Right lobe of liver (tissue), 4 donors: Measurements from ENCODE around the gene APBA2.

ENCODE experiments used
- POLR2A ChIP-seq: fragments of 450-650 bp; IDR thresholded peaks from one replicate; pipeline ENCODE4 v1.6.1; 2017; ENCODE audit warnings: antibody characterized with exemption, mild to moderate bottlenecking
- TF ChIP-seq, protein P1 (sequence below), 4 donors: fragments of 200-600 bp in 3 of 4; fragments of 450-650 bp in 1 of 4; IDR thresholded peaks; one replicate each; pipeline versions ENCODE4 v1.5.1 to v1.8.0; 2016 to 2022; ENCODE audit warnings: antibody characterized with exemption in 4 of 4, mild to moderate bottlenecking in 2 of 4
- donor health status: DM: no; HTN: no; CAD: no.
- donor health status: DM: no; HTN: no; CAD: no.
- donor health status: DM: no; HTN: yes; CAD: no.

DNA sequence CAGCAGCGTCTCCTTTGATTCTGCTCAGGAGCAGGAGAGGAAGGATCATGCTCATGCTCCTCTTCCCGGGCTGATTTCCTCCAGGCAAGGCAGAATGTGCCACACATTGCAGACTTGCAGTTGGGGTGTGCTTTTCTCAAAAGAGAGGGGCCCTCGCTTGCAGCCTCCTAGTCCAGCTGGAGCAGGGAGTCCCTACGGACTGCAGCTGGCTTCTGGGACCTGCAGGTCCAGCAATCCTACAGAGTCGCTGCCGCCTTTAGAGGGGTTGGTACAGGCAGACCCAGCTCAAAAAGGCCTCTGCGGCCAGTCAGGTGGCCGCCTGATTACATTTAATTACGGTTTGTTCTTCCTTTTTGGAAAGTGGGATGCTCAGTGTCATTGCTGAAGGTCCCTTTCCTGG lies 210.0 kb downstream of the APBA2 start:
- TF ChIP-seq, protein P1, sequence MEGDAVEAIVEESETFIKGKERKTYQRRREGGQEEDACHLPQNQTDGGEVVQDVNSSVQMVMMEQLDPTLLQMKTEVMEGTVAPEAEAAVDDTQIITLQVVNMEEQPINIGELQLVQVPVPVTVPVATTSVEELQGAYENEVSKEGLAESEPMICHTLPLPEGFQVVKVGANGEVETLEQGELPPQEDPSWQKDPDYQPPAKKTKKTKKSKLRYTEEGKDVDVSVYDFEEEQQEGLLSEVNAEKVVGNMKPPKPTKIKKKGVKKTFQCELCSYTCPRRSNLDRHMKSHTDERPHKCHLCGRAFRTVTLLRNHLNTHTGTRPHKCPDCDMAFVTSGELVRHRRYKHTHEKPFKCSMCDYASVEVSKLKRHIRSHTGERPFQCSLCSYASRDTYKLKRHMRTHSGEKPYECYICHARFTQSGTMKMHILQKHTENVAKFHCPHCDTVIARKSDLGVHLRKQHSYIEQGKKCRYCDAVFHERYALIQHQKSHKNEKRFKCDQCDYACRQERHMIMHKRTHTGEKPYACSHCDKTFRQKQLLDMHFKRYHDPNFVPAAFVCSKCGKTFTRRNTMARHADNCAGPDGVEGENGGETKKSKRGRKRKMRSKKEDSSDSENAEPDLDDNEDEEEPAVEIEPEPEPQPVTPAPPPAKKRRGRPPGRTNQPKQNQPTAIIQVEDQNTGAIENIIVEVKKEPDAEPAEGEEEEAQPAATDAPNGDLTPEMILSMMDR (IDR thresholded peaks at IDR 0.05), result no peak
- TF ChIP-seq POLR2A, result no peak
